HUES6 (cell line): ENCODE data around the gene SLC49A3.
"Not testable (repeated sequence)": the region's sequence is repeated elsewhere in the genome, so short reads cannot be mapped to it uniquely, and the experiment has no call there.

ENCODE experiments used
- H3K27ac ChIP-seq: 2 replicates; pipeline ENCODE4 v1.7.0; 2013; ENCODE audit warnings: low read depth, mild to moderate bottlenecking, low read length, inconsistent platforms
- H3K27me3 ChIP-seq: 2 replicates; pipeline ENCODE4 v1.6.1; 2013; ENCODE audit warnings: low read length; ENCODE audit not compliant: control insufficient read depth, insufficient read depth
- H3K36me3 ChIP-seq: 2 replicates; pipeline ENCODE4 v1.6.1; 2013; ENCODE audit warnings: low read length; ENCODE audit not compliant: control insufficient read depth, insufficient read depth
- H3K4me1 ChIP-seq: 2 replicates; pipeline ENCODE4 v1.6.1; 2013; ENCODE audit warnings: low read length; ENCODE audit not compliant: control insufficient read depth, insufficient read depth
- H3K4me3 ChIP-seq: 2 replicates; pipeline ENCODE4 v1.5.1; 2013; ENCODE audit warnings: low read depth, low read length
- H3K9ac ChIP-seq: one replicate; pipeline ENCODE4 v1.6.1; 2013; ENCODE audit warnings: mild to moderate bottlenecking, low read length
- H3K9me3 ChIP-seq: 2 replicates; pipeline ENCODE4 v1.6.1; 2013; ENCODE audit warnings: low read depth, low read length; ENCODE audit not compliant: control insufficient read depth, insufficient read depth

Gene SLC49A3

GRCh38 chr4:708631-708933, 19.6 kb upstream of the SLC49A3 start:
- Histone ChIP-seq H3K27ac (no peak overlapping the region), H3K4me1 (peaks cover 5% of the 10 kb centered on the region; the same call in 1 of the 2 replicates), H3K27me3 (peaks cover 9% of the 10 kb centered on the region), H3K9me3 (peaks cover 3% of the 10 kb centered on the region; the same call in 1 of the 2 replicates), H3K36me3 (peaks cover 23% of the 10 kb centered on the region), H3K4me3 (no peak overlapping the region; the same call in 1 of the 2 replicates), H3K9ac (peak overlapping the region; percentile 11)

GRCh38 chr4:707929-708630, 19.1 kb upstream of the SLC49A3 start:
- peak overlapping the region; percentile 11 for H3K9ac ChIP-seq
- H3K27me3 ChIP-seq: peaks cover 9% of the 10 kb centered on the region
- no peak overlapping the region for H3K27ac ChIP-seq
- peaks cover 3% of the 10 kb centered on the region; the same call in 1 of the 2 replicates for H3K9me3 ChIP-seq
- peaks cover 23% of the 10 kb centered on the region for H3K36me3 ChIP-seq
- H3K4me3 ChIP-seq: no peak overlapping the region
- peaks cover 5% of the 10 kb centered on the region; the same call in 1 of the 2 replicates for H3K4me1 ChIP-seq

GRCh38 chr4:706834-707598, 18.1 kb upstream of the SLC49A3 start:
- H3K9me3 ChIP-seq: peaks cover 3% of the 10 kb centered on the region; the same call in 1 of the 2 replicates
- peaks cover 5% of the 10 kb centered on the region; the same call in 1 of the 2 replicates for H3K4me1 ChIP-seq
- H3K9ac ChIP-seq: peak overlapping the region; percentile 58
- H3K36me3 ChIP-seq: peaks cover 23% of the 10 kb centered on the region
- H3K27ac ChIP-seq: no peak overlapping the region
- peaks cover 9% of the 10 kb centered on the region for H3K27me3 ChIP-seq
- H3K4me3 ChIP-seq: peak overlapping the region; percentile 89

- Histone ChIP-seq H3K36me3 (peaks cover 23% of the 10 kb centered on the region), H3K9ac (peak overlapping the region; percentile 94), H3K27ac (peak overlapping the region; percentile 99), H3K4me3 (peak overlapping the region; percentile 89)
- not testable (repeated sequence) for H3K27me3 ChIP-seq, H3K4me1 ChIP-seq, H3K9me3 ChIP-seq
Measured at GRCh38 chr4:706083-706633, 17.2 kb upstream of the SLC49A3 start.

GRCh38 chr4:705278-706082, 16.5 kb upstream of the SLC49A3 start, which contains the start of gene PCGF3:
Gene PCGF3 (plus strand): TSS chr4:705832. CDS start chr4:733681, 27,849 bp downstream.
- Histone ChIP-seq H3K9ac (peak within 1 kb of the TSS; percentile 94), H3K27ac (peak within 1 kb of the TSS; percentile 99), H3K4me3 (peak within 1 kb of the TSS; percentile 89), H3K36me3 (peaks cover 19% of the 10 kb centered on the region), H3K9me3 (peaks cover 3% of the 10 kb centered on the region; the same call in 1 of the 2 replicates), H3K4me1 (peaks cover 5% of the 10 kb centered on the region; the same call in 1 of the 2 replicates), H3K27me3 (peaks cover 9% of the 10 kb centered on the region)

- peaks cover 3% of the 10 kb centered on the region; the same call in 1 of the 2 replicates for H3K9me3 ChIP-seq
- peaks cover 5% of the 10 kb centered on the region; the same call in 1 of the 2 replicates for H3K4me1 ChIP-seq
- H3K36me3 ChIP-seq: peaks cover 14% of the 10 kb centered on the region
- peaks cover 9% of the 10 kb centered on the region for H3K27me3 ChIP-seq
- H3K9ac ChIP-seq: no peak overlapping the region
- peak overlapping the region; percentile 51; the same call in 1 of the 2 replicates for H3K4me3 ChIP-seq
- no peak overlapping the region for H3K27ac ChIP-seq
Measured at GRCh38 chr4:704971-705277, 16.0 kb upstream of the SLC49A3 start.

GRCh38 chr4:704198-704891, 15.4 kb upstream of the SLC49A3 start:
- Histone ChIP-seq H3K4me3 (no peak overlapping the region), H3K9me3 (peaks cover 3% of the 10 kb centered on the region; the same call in 1 of the 2 replicates), H3K27ac (no peak overlapping the region), H3K9ac (no peak overlapping the region), H3K36me3 (peaks cover 10% of the 10 kb centered on the region), H3K27me3 (peaks cover 9% of the 10 kb centered on the region), H3K4me1 (peaks cover 5% of the 10 kb centered on the region; the same call in 1 of the 2 replicates)

- peaks cover 5% of the 10 kb centered on the region; the same call in 1 of the 2 replicates for H3K4me1 ChIP-seq
- peaks cover 9% of the 10 kb centered on the region for H3K27me3 ChIP-seq
- no peak overlapping the region for H3K4me3 ChIP-seq
- H3K9me3 ChIP-seq: no peaks in the 10 kb centered on the region
- peaks cover 2% of the 10 kb centered on the region for H3K36me3 ChIP-seq
- no peak overlapping the region for H3K9ac ChIP-seq
- no peak overlapping the region for H3K27ac ChIP-seq
Measured at GRCh38 chr4:703336-704197, 14.6 kb upstream of the SLC49A3 start.

- no peak overlapping the region for H3K9ac ChIP-seq
- no peaks in the 10 kb centered on the region for H3K36me3 ChIP-seq
- H3K27me3 ChIP-seq: peaks cover 9% of the 10 kb centered on the region
- H3K9me3 ChIP-seq: no peaks in the 10 kb centered on the region
- H3K27ac ChIP-seq: no peak overlapping the region
- H3K4me3 ChIP-seq: no peak overlapping the region
- H3K4me1 ChIP-seq: peaks cover 5% of the 10 kb centered on the region; the same call in 1 of the 2 replicates
Measured at GRCh38 chr4:702618-703048, 13.7 kb upstream of the SLC49A3 start.
